Kidney epithelial cell (primary cell): Measurements from ENCODE around the gene KRT72. TPM values are rescaled to one million over a fixed set of nuclear protein-coding genes. Genes with fewer than 3 reads are reported as not detected.

Experiments
- DNase-seq: peaks from one replicate; pipeline ENCODE4 v3.0.0-alpha.2; 2010; ENCODE audit warnings: low read depth
- H3K27me3 ChIP-seq: 2 replicates; pipeline ENCODE4 v1.6.0; 2011; ENCODE audit warnings: low read length; ENCODE audit not compliant: control insufficient read depth, insufficient read depth
- H3K36me3 ChIP-seq: 2 replicates; pipeline ENCODE4 v1.5.1; 2011; ENCODE audit warnings: low read length; ENCODE audit not compliant: control insufficient read depth, insufficient read depth
- H3K4me3 ChIP-seq: 2 replicates; pipeline ENCODE4 v1.5.1; 2011; ENCODE audit warnings: low read depth, mild to moderate bottlenecking, control low read depth, low read length
- CTCF ChIP-seq: IDR thresholded peaks from 2 replicates; pipeline ENCODE4 v1.5.1; 2011; ENCODE audit warnings: mild to moderate bottlenecking, moderate library complexity, low read length, control low read depth, inconsistent platforms; ENCODE audit not compliant: insufficient read depth, poor library complexity, severe bottlenecking
- total RNA-seq: library from RNA; depleted of rRNA; stranded (reverse); fragments of >200 nt; gene quantifications from 2 replicates; pipeline ENCODE4 v1.2.3, GENCODE V29; 2015

Gene KRT72
- total RNA-seq, 1 donor from 2014 or later: not detected

- H3K4me3 ChIP-seq: no peak overlapping the region
- DNase-seq: no peak
These were observed 9.7 kb downstream of the KRT72 start for GRCh38 chr12:52591521-52591920.

GRCh38 chr12:52590021-52590420 lies 11.2 kb downstream of the KRT72 start:
- Histone ChIP-seq H3K4me3 (no peak overlapping the region), H3K36me3 (no peaks in the 10 kb centered on the region), H3K27me3 (peaks cover 4% of the 10 kb centered on the region)
- TF ChIP-seq CTCF: no peak
- DNase-seq: no peak

More at GRCh38 chr12:52591521-52591920, 9.7 kb downstream of the KRT72 start:
- H3K27me3 ChIP-seq: peaks cover 4% of the 10 kb centered on the region
- H3K36me3 ChIP-seq: no peaks in the 10 kb centered on the region
- TF ChIP-seq CTCF: no peak

GRCh38 chr12:52587563-52587962 lies 13.7 kb downstream of the KRT72 start:
- Histone ChIP-seq H3K4me3 (no peak overlapping the region), H3K36me3 (no peaks in the 10 kb centered on the region), H3K27me3 (peaks cover 1% of the 10 kb centered on the region)
- TF ChIP-seq CTCF: no peak
- DNase-seq: no peak

- Histone ChIP-seq H3K27me3 (peaks cover 2% of the 10 kb centered on the region), H3K36me3 (no peaks in the 10 kb centered on the region), H3K4me3 (no peak overlapping the region)
- no peak for TF ChIP-seq CTCF
- no peak for DNase-seq
These were observed 15.3 kb downstream of the KRT72 start for GRCh38 chr12:52585946-52586345.

- peaks cover 2% of the 10 kb centered on the region for H3K27me3 ChIP-seq
- TF ChIP-seq CTCF: no peak
- DNase-seq: no peak
- no peak overlapping the region for H3K4me3 ChIP-seq
- H3K36me3 ChIP-seq: no peaks in the 10 kb centered on the region
These were observed 16.2 kb downstream of the KRT72 start for GRCh38 chr12:52585066-52585465.

GRCh38 chr12:52584156-52584682 lies 17.0 kb downstream of the KRT72 start:
- TF ChIP-seq CTCF: no peak
- no peaks in the 10 kb centered on the region for H3K36me3 ChIP-seq
- DNase-seq: no peak

More at GRCh38 chr12:52584156-52584682, 17.0 kb downstream of the KRT72 start:
- Histone ChIP-seq H3K27me3 (peaks cover 6% of the 10 kb centered on the region), H3K4me3 (no peak overlapping the region)
